H9 (cell line): ENCODE results near the gene SORCS2. TPM values are rescaled to one million over a fixed set of nuclear protein-coding genes. Genes with fewer than 3 reads are reported as not detected.
A peak's percentile ranks its signal among the peaks of the same experiment; 100 is the strongest.

Experiments
- DNase-seq: peaks from one replicate; pipeline ENCODE4 v3.0.0-alpha.2; 2017
- H2AFZ ChIP-seq: one replicate; pipeline ENCODE4 v1.6.1; 2013; ENCODE audit warnings: mild to moderate bottlenecking, low read length, control low read depth, moderate library complexity
- H2AK5ac ChIP-seq: 2 replicates; pipeline ENCODE4 v1.6.1; 2013; ENCODE audit warnings: low read length, control low read depth, mixed read lengths; ENCODE audit not compliant: insufficient read length
- H2BK120ac ChIP-seq: one replicate; pipeline ENCODE4 v1.6.1; 2013; ENCODE audit warnings: low read depth, mild to moderate bottlenecking, low read length, control low read depth, inconsistent platforms; ENCODE audit not compliant: poor library complexity, severe bottlenecking
- H2BK12ac ChIP-seq: 2 replicates; pipeline ENCODE4 v1.6.1; 2013; ENCODE audit warnings: low read length, control low read depth, mixed read lengths, low read depth; ENCODE audit not compliant: insufficient read length
- H2BK15ac ChIP-seq: 2 replicates; pipeline ENCODE4 v1.6.1; 2013; ENCODE audit warnings: low read depth, low read length, control low read depth
- H2BK20ac ChIP-seq: one replicate; pipeline ENCODE4 v1.6.1; 2013; ENCODE audit warnings: low read depth, mild to moderate bottlenecking, low read length, control low read depth, inconsistent platforms; ENCODE audit not compliant: poor library complexity, severe bottlenecking
- H2BK5ac ChIP-seq: 2 replicates; pipeline ENCODE4 v1.6.1; 2013; ENCODE audit warnings: low read length, control low read depth, mixed read lengths; ENCODE audit not compliant: insufficient read length
- H3K14ac ChIP-seq: 2 replicates; pipeline ENCODE4 v1.6.1; 2013; ENCODE audit warnings: low read length, control low read depth; ENCODE audit not compliant: insufficient read depth
- H3K18ac ChIP-seq: 2 replicates; pipeline ENCODE4 v1.6.1; 2013; ENCODE audit warnings: low read depth, mild to moderate bottlenecking, mixed read lengths, low read length, control low read depth; ENCODE audit not compliant: insufficient read length
- H3K23ac ChIP-seq: 2 replicates; pipeline ENCODE4 v1.6.1; 2013; ENCODE audit warnings: low read length, control low read depth, mixed read lengths, low read depth; ENCODE audit not compliant: insufficient read length
- H3K23me2 ChIP-seq: 2 replicates; pipeline ENCODE4 v1.6.1; 2013; ENCODE audit warnings: low read depth, mild to moderate bottlenecking, mixed read lengths, low read length, control low read depth; ENCODE audit not compliant: insufficient read length, poor library complexity, severe bottlenecking
- H3K27ac ChIP-seq: 2 replicates; pipeline ENCODE4 v1.5.1; 2013; ENCODE audit warnings: low read length, control low read depth, mixed read lengths, low read depth; ENCODE audit not compliant: insufficient read length
- H3K27me3 ChIP-seq: 2 replicates; pipeline ENCODE4 v1.6.1; 2013; ENCODE audit warnings: low read length, control low read depth, inconsistent platforms; ENCODE audit not compliant: insufficient read depth
- H3K4ac ChIP-seq: 2 replicates; pipeline ENCODE4 v1.6.1; 2013; ENCODE audit warnings: low read depth, mild to moderate bottlenecking, control low read depth, inconsistent platforms, low read length, moderate library complexity
- H3K4me1 ChIP-seq: 2 replicates; pipeline ENCODE4 v1.6.1; 2013; ENCODE audit warnings: low read length, control low read depth, inconsistent platforms; ENCODE audit not compliant: insufficient read depth
- H3K4me2 ChIP-seq: 2 replicates; pipeline ENCODE4 v1.6.1; 2013; ENCODE audit warnings: low read length, control low read depth, mixed read lengths; ENCODE audit not compliant: insufficient read length, insufficient read depth
- H3K56ac ChIP-seq: 2 replicates; pipeline ENCODE4 v1.6.1; 2013; ENCODE audit warnings: low read depth, mild to moderate bottlenecking, mixed read lengths, low read length, control low read depth; ENCODE audit not compliant: insufficient read length
- H3K79me1 ChIP-seq: 2 replicates; pipeline ENCODE4 v1.6.1; 2013; ENCODE audit warnings: low read depth, mild to moderate bottlenecking, moderate library complexity, low read length, control low read depth, inconsistent platforms; ENCODE audit not compliant: insufficient read depth, poor library complexity, severe bottlenecking
- H3K79me2 ChIP-seq: 2 replicates; pipeline ENCODE4 v1.6.1; 2013; ENCODE audit warnings: low read length, control low read depth, inconsistent platforms; ENCODE audit not compliant: insufficient read depth
- H3K9ac ChIP-seq: 2 replicates; pipeline ENCODE4 v1.6.1; 2013; ENCODE audit warnings: low read length, control low read depth, mixed read lengths; ENCODE audit not compliant: insufficient read length; ENCODE audit errors: extremely low read depth
- H3K9me3 ChIP-seq: one replicate; pipeline ENCODE4 v1.6.1; 2013; ENCODE audit warnings: low read depth, low read length, inconsistent platforms; ENCODE audit not compliant: control insufficient read depth
- H3T11ph ChIP-seq: one replicate; pipeline ENCODE4 v1.6.1; 2013; ENCODE audit warnings: mild to moderate bottlenecking, low read length, control low read depth, inconsistent platforms
- H4K20me1 ChIP-seq: one replicate; pipeline ENCODE4 v1.6.1; 2013; ENCODE audit not compliant: control insufficient read depth, insufficient read length, insufficient read depth
- H4K5ac ChIP-seq: 2 replicates; pipeline ENCODE4 v1.6.1; 2013; ENCODE audit warnings: low read depth, mild to moderate bottlenecking, mixed read lengths, low read length, control low read depth; ENCODE audit not compliant: insufficient read length
- H4K8ac ChIP-seq: replicated peaks from 2 replicates; pipeline ENCODE4 v1.6.1; 2013; ENCODE audit warnings: low read length, control low read depth, mixed read lengths, low read depth; ENCODE audit not compliant: insufficient read length
- H4K91ac ChIP-seq: 2 replicates; pipeline ENCODE4 v1.6.1; 2013; ENCODE audit warnings: low read depth, mild to moderate bottlenecking, moderate library complexity, mixed read lengths, low read length, control low read depth; ENCODE audit not compliant: insufficient read length
- H3K27ac Mint-ChIP-seq, 3 experiments: 2 replicates in 2 of 3; 3 replicates in 1 of 3; pipeline ENCODE4 v1.8.0; 2020 to 2021; ENCODE audit warnings: mixed read lengths in 3 of 3, mild to moderate bottlenecking in 1 of 3, moderate library complexity in 1 of 3
- H3K27me3 Mint-ChIP-seq: 2 replicates; pipeline ENCODE4 v1.8.0; 2021; ENCODE audit warnings: low read depth, mild to moderate bottlenecking, moderate library complexity, mixed read lengths
- H3K36me3 Mint-ChIP-seq, 3 experiments: 2 replicates in 2 of 3; 3 replicates in 1 of 3; pipeline ENCODE4 v1.8.0; 2020 to 2021; ENCODE audit warnings: low read depth in 3 of 3, mixed read lengths in 3 of 3; ENCODE audit not compliant: insufficient read depth in 1 of 3
- H3K4me1 Mint-ChIP-seq, 2 experiments: 2 replicates each; pipeline ENCODE4 v1.8.0; 2020; ENCODE audit warnings: mixed read lengths in 2 of 2
- H3K4me3 Mint-ChIP-seq, 2 experiments: 2 replicates in 1 of 2; 3 replicates in 1 of 2; pipeline ENCODE4 v1.8.0; 2020 to 2021; ENCODE audit warnings: mild to moderate bottlenecking in 2 of 2, mixed read lengths in 2 of 2, moderate library complexity in 1 of 2
- H3K9me3 Mint-ChIP-seq, 2 experiments: 2 replicates in 1 of 2; 3 replicates in 1 of 2; pipeline ENCODE4 v1.8.0; 2020; ENCODE audit warnings: mild to moderate bottlenecking in 2 of 2, mixed read lengths in 2 of 2, moderate library complexity in 1 of 2
- CTCF ChIP-seq: fragments of 200-600 bp; sonication (generic); conservative IDR thresholded peaks from 3 replicates; pipeline ENCODE4 v1.8.0; 2021; ENCODE audit warnings: antibody characterized with exemption, mild to moderate bottlenecking
- WGBS: extraction: QIAGEN DNeasy Blood & Tissue Kit; methylation state at CpG from one replicate; pipeline ENCODE4 v1.1.7; 2013; ENCODE audit warnings: missing lambda C conversion rate, low lambda C conversion rate, mixed read lengths; ENCODE audit not compliant: insufficient read length; ENCODE audit errors: extremely low coverage; 5-methylcytosine and 5-hydroxymethylcytosine counted together
- total RNA-seq: library from RNA; stranded (reverse); gene quantifications from 2 replicates; pipeline ENCODE4 v1.2.1, GENCODE V29; 2021

The SORCS2 gene
- total RNA-seq, 1 experiment from 2014 or later = 0.57 TPM

- no peaks in the 10 kb centered on the region for H3K27me3 ChIP-seq
- no peak overlapping the region for H4K5ac ChIP-seq
- WGBS = no CpG with 5 or more reads among the region's 11 CpGs
- H3K56ac ChIP-seq = no peak overlapping the region
- H3K18ac ChIP-seq = no peak overlapping the region
- H3K14ac ChIP-seq = no peak overlapping the region
- no peaks in the 10 kb centered on the region for H3K9me3 ChIP-seq
- H3K9ac ChIP-seq = no peak overlapping the region
- H3K36me3 Mint-ChIP-seq = peaks cover 1 to 6% (median 4%) of the 10 kb centered on the region in 3 experiments; a peak in 4 of 7 replicates
- no peak overlapping the region for H4K91ac ChIP-seq
- H3K4me3 Mint-ChIP-seq = no peak overlapping the region
- no peak overlapping the region for H3K4ac ChIP-seq
- H3K9me3 Mint-ChIP-seq = peaks cover 8 to 10% of the 10 kb centered on the region in 2 experiments
- no peak overlapping the region for H3K27ac ChIP-seq
- H3K4me1 Mint-ChIP-seq = peaks cover 15 to 27% of the 10 kb centered on the region in 2 experiments
- H4K20me1 ChIP-seq = no peaks in the 10 kb centered on the region
- H3T11ph ChIP-seq = no peak overlapping the region
- H2BK15ac ChIP-seq = no peak overlapping the region
- no peak overlapping the region for H2BK20ac ChIP-seq
- H4K8ac ChIP-seq = no peak overlapping the region
- H3K4me2 ChIP-seq = no peak overlapping the region
- no peak overlapping the region for H2BK5ac ChIP-seq
- TF ChIP-seq CTCF = no peak
- no peaks in the 10 kb centered on the region for H3K23me2 ChIP-seq
- H3K23ac ChIP-seq = no peak overlapping the region
- peaks cover 13% of the 10 kb centered on the region for H3K27me3 Mint-ChIP-seq
- H3K79me1 ChIP-seq = no peaks in the 10 kb centered on the region
- no peaks in the 10 kb centered on the region for H3K79me2 ChIP-seq
- peak overlapping the region in 1 of 3 experiments; percentile 39; a peak in 2 of 7 replicates for H3K27ac Mint-ChIP-seq
- H2AFZ ChIP-seq = no peak overlapping the region
- H2BK120ac ChIP-seq = no peak overlapping the region
- H2BK12ac ChIP-seq = no peak overlapping the region
- H3K4me1 ChIP-seq = no peaks in the 10 kb centered on the region
- H2AK5ac ChIP-seq = no peak overlapping the region
- no peak for DNase-seq
Measured at GRCh38 chr4:7435471-7436061, 243.2 kb downstream of the SORCS2 start.
